GM13977 (cell line): ENCODE data around the gene SPON1.

ENCODE experiments used
- DNase-seq: peaks from one replicate; pipeline ENCODE4 v3.0.0; 2012; ENCODE audit warnings: low spot score
- in situ Hi-C: fragments of 300-500 bp; cut with MboI; formaldehyde crosslinking; loops from one replicate; pipeline ENCODE4 v1.12.0; 2022; ENCODE audit warnings: low sequenced_read_pairs, low pct_unique_long_range_greater_than_20kb, mixed read lengths, inconsistent platforms; ENCODE audit not compliant: unreplicated experiment
- TF ChIP-seq, protein P1 (sequence below): IDR thresholded peaks from 2 replicates; pipeline ENCODE4 v1.5.1; 2012; ENCODE audit warnings: mild to moderate bottlenecking, control low read depth; ENCODE audit not compliant: insufficient read depth; ENCODE audit errors: extremely low read depth, missing control alignments

The SPON1 gene

GRCh38 chr11:14308897-14309387, 346.4 kb downstream of the SPON1 start:
- in situ Hi-C loops = no loop called here
- TF ChIP-seq, protein P1, sequence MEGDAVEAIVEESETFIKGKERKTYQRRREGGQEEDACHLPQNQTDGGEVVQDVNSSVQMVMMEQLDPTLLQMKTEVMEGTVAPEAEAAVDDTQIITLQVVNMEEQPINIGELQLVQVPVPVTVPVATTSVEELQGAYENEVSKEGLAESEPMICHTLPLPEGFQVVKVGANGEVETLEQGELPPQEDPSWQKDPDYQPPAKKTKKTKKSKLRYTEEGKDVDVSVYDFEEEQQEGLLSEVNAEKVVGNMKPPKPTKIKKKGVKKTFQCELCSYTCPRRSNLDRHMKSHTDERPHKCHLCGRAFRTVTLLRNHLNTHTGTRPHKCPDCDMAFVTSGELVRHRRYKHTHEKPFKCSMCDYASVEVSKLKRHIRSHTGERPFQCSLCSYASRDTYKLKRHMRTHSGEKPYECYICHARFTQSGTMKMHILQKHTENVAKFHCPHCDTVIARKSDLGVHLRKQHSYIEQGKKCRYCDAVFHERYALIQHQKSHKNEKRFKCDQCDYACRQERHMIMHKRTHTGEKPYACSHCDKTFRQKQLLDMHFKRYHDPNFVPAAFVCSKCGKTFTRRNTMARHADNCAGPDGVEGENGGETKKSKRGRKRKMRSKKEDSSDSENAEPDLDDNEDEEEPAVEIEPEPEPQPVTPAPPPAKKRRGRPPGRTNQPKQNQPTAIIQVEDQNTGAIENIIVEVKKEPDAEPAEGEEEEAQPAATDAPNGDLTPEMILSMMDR = no peak
- no peak for DNase-seq

DNA sequence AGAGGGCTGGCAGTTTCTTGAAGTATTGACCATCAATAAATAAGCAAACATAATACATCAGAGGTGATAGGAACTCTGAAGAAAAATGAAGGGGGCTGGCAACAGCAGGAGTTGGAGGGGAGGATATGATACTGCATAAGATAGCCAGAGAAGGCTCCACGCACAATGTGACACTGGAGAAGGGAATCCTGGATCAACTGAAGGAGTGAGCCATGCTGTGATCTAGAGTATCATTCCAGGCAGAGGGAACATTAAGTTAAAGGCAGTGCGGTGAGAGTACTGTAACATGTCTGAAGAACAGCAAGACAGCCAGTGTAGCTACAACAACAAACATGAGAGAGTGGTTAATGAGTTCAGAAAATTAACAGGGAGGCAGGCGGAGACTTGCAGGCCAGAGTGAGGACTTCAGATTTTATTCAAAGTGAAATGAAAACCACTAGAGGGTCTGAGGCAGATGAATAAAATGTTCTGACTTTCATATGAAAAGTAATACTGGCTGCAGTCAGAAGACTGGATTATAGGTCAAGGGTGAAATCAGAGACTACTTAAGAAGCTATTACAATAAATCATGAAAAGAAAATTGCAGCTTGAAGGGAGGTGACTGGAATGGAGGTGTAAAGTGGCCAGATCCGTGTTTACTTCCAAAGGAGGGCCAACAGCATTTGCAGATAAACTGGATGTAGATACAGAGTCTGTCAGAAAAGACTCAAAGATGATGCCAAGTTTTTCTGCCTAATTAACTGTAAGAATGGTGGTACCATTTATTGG, 347.1 kb downstream of the SPON1 start:
- in situ Hi-C loops = no loop called here
- DNase-seq = no peak
- TF ChIP-seq, protein P1 = no peak

DNA sequence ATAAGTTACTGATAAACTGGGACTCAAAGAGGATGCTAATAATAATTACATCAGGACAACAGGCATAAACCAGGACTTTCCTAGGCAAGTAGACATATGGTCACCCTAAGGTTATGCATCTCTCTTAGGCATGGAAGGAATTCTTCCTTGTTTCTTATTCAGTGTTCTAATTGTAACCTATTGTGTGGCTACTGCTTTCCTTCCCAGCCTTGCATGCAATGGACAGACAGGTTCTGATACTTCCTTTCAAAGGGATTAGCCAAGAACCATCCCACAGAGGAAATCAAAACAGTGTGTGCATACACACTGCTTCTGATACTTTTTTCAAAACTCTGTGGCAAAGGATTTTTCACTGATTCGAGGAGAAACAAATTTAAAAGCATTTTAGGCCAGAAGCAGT, 348.2 kb downstream of the SPON1 start:
- in situ Hi-C loops = no loop called here
- DNase-seq = no peak

DNA sequence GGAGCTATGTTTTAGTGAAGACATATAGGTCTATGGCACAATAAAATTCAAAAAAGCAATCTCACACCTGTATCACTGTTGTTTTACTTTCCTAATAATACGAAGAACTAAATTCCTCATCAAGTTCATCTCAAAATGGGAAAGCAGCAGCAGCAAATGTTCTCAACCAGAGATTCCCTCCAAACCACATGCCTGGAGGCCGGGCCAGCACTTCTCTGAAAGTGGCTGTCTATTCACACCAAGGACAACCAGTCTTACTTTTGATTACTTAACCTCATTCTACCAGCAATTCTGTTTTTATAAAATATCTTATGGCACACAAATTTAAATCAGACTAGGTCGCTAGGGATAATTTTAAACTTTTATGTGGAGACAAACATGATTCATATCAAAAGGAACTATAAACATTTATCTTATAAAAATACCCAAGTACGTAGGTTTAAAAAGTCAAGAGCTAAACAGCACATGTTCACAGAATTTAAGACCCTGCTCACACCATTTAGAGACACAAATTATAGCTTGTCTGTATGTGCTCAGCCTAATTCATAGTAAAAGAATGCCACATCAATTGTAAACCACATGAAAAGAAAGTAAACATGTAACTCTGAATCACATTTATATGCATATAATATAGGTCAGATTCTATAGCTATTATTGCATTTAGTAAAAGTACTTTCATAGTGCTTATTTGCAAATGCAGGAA, 350.4 kb downstream of the SPON1 start:
- in situ Hi-C loops = no loop called here
- DNase-seq = no peak
- TF ChIP-seq, protein P1 = no peak

More for the DNA sequence above, 348.2 kb downstream of the SPON1 start:
- TF ChIP-seq, protein P1 = no peak

- DNase-seq = no peak
- TF ChIP-seq, protein P1 = no peak
- in situ Hi-C loops = no loop called here
Observed at GRCh38 chr11:14314127-14314526, 351.6 kb downstream of the SPON1 start.

- DNase-seq = no peak
- TF ChIP-seq, protein P1 = no peak
- in situ Hi-C loops = no loop called here
Observed at GRCh38 chr11:14315130-14315529, 352.6 kb downstream of the SPON1 start.
